ENCODE measurements around the gene RNU6-1. TPM values are rescaled to one million over a fixed set of nuclear protein-coding genes. Genes with fewer than 3 reads are reported as not detected.

RNU6-1 gene
- total RNA-seq, 1 experiment from 2014 or later: not detected

DNA sequence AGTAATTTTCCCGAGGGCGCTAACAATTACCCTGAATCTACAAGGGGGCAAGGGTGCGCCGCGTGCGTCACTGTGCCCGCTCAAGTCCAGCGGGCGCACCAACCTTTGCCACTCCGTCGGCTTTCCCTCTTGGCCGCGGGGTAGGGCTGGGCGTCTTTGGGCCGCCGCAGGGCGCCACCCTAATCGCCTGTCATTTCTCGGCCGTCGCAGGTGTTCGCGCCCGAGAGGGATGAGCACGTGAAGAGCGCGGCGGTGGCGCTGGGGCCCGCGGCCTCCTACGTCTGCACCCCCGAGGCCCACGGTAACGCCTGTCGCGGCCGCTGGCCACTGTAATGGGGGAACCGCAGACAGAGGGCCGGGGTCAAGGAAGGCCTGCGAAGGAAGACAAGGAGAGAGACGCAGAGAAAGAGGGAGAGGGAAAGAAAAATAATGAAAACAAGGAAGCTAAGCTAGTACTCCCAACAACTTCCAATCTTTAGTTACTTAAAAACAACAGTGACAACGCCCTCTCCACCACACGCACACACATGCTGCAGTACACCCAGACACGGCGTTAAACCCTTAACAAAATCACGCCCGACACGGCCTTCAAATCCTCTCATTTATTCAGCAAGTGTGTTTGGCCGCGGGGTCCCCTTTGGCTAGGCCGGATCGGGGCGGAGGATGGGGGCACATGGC lies 10.7 kb downstream of the RNU6-1 start:
- H3K27me3 Mint-ChIP-seq (ENCODE audit: insufficient read depth, unreplicated experiment): peaks cover 6% of the 10 kb centered on the region
- Histone ChIP-seq H3K27me3 (replicated peaks; ENCODE audit: control insufficient read depth, insufficient read depth, low read length) (no peaks in the 10 kb centered on the region), H3K4me3 (ENCODE audit: low read depth, low read length) (no peak overlapping the region), H3K36me3 (ENCODE audit: control insufficient read depth, insufficient read depth, low read length) (no peaks in the 10 kb centered on the region), H3K9me3 (no peaks in the 10 kb centered on the region), H3K4me1 (no peaks in the 10 kb centered on the region; the same call in 1 of the 2 replicates)
- BruUV-seq (replicated peaks): no TSS peak
- no peak for DNase-seq
- TF ChIP-seq, protein P1, sequence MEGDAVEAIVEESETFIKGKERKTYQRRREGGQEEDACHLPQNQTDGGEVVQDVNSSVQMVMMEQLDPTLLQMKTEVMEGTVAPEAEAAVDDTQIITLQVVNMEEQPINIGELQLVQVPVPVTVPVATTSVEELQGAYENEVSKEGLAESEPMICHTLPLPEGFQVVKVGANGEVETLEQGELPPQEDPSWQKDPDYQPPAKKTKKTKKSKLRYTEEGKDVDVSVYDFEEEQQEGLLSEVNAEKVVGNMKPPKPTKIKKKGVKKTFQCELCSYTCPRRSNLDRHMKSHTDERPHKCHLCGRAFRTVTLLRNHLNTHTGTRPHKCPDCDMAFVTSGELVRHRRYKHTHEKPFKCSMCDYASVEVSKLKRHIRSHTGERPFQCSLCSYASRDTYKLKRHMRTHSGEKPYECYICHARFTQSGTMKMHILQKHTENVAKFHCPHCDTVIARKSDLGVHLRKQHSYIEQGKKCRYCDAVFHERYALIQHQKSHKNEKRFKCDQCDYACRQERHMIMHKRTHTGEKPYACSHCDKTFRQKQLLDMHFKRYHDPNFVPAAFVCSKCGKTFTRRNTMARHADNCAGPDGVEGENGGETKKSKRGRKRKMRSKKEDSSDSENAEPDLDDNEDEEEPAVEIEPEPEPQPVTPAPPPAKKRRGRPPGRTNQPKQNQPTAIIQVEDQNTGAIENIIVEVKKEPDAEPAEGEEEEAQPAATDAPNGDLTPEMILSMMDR (IDR thresholded peaks at IDR 0.05; ENCODE audit: insufficient read depth in 1 of 2, low read depth in 1 of 2, low read length in 1 of 2, severe bottlenecking in 1 of 2, unreplicated experiment in 1 of 2): no peak
- H3K27ac Mint-ChIP-seq (ENCODE audit: unreplicated experiment): no peak overlapping the region
- peaks cover 4% of the 10 kb centered on the region for H3K4me1 Mint-ChIP-seq (ENCODE audit: low read depth, unreplicated experiment)
- ChIA-PET CTCF (interaction anchor here (0.6 kb wide), 1 partner anchor 386 kb away, joined by 3 read pairs; no protein-coding TSS in a partner anchor), POLR2A (no interaction called here)
- intact Hi-C loops (cut with micrococcal nuclease; ENCODE audit: unreplicated experiment): no loop called here
- H3K4me3 Mint-ChIP-seq (ENCODE audit: unreplicated experiment): no peak overlapping the region
- H3K9me3 Mint-ChIP-seq (ENCODE audit: unreplicated experiment): no peaks in the 10 kb centered on the region
- H3K36me3 Mint-ChIP-seq (ENCODE audit: insufficient read depth, unreplicated experiment): no peaks in the 10 kb centered on the region

DNA sequence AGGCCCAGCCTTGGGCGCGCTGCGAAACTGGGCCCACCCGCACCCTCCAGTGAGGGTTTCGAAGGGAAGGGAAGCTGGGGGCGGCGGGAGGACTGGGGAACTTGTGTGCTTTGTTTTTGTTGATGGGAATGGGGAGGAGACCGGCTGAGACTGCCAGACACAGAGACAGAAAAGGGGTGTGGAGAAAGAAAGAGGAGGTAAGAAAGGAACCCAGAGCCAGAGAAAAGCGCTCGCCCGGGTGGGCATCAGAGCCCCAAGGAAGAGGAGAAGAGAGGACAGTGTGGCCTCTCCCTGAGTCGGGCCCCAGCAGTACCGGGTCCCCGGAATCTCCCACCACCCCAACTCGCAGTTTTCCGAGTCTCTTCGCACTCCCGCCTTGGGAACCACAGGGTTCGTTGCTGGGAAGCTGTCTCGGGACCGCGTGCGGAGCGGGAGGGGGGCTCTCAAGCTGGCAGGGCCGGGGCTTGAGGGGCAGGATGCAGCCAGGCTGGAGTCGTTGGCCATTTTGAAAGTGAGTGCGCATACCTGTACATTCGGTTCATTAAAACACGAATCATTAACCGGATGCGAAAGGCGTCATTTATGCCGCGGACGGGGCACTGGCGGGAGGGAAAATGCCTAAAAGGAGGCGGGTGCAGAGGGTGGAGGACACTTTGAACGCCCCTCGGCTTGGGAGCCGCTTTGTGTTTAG lies 11.4 kb downstream of the RNU6-1 start:
- BruUV-seq (replicated peaks): no TSS peak
- Mint-ChIP-seq H3K27ac (ENCODE audit: unreplicated experiment) (no peak overlapping the region), H3K4me3 (ENCODE audit: unreplicated experiment) (no peak overlapping the region), H3K9me3 (ENCODE audit: unreplicated experiment) (no peaks in the 10 kb centered on the region), H3K36me3 (ENCODE audit: insufficient read depth, unreplicated experiment) (no peaks in the 10 kb centered on the region), H3K27me3 (ENCODE audit: insufficient read depth, unreplicated experiment) (peaks cover 13% of the 10 kb centered on the region), H3K4me1 (ENCODE audit: low read depth, unreplicated experiment) (peaks cover 11% of the 10 kb centered on the region)
- POLR2A ChIA-PET: no interaction called here
- CTCF ChIA-PET: no interaction called here
- H3K4me1 ChIP-seq: no peaks in the 10 kb centered on the region; the same call in 1 of the 2 replicates
- no peaks in the 10 kb centered on the region for H3K36me3 ChIP-seq (ENCODE audit: control insufficient read depth, insufficient read depth, low read length)
- no peak overlapping the region for H3K4me3 ChIP-seq (ENCODE audit: low read depth, low read length)
- intact Hi-C loops (cut with micrococcal nuclease; ENCODE audit: unreplicated experiment): no loop called here
- no peak for DNase-seq
- H3K27me3 ChIP-seq (replicated peaks; ENCODE audit: control insufficient read depth, insufficient read depth, low read length): no peaks in the 10 kb centered on the region
- no peaks in the 10 kb centered on the region for H3K9me3 ChIP-seq
- TF ChIP-seq, protein P1 (IDR thresholded peaks at IDR 0.05; ENCODE audit: insufficient read depth in 1 of 2, low read depth in 1 of 2, low read length in 1 of 2, severe bottlenecking in 1 of 2, unreplicated experiment in 1 of 2): no peak

DNA sequence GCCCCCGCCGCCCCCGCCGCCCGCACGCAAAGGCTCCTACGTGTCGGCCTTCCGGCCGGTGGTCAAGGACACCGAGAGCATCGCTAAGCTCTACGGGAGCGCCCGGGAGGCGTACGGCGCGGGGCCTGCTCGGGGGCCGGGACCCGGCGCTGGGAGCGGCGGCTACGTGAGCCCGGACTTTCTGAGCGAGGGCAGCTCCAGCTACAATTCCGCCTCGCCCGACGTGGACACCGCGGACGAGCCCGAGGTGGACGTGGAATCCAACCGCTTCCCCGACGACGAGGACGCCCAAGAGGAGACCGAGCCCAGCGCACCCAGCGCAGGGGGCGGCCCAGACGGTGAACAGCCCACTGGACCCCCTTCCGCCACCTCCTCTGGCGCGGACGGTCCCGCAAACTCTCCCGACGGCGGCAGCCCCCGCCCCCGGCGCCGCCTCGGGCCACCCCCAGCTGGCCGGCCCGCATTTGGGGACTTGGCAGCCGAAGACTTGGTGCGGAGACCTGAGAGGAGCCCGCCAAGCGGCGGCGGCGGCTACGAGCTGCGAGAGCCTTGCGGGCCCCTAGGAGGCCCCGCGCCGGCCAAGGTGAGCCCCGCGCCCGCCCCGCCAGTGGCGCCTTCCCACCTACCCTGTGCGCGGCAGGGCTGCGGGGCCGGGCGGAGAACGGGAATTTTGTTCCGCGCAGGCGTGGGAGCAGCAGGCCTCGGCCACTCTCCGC lies 12.1 kb downstream of the RNU6-1 start:
- Histone ChIP-seq H3K9me3 (no peaks in the 10 kb centered on the region), H3K36me3 (ENCODE audit: control insufficient read depth, insufficient read depth, low read length) (no peaks in the 10 kb centered on the region), H3K4me3 (ENCODE audit: low read depth, low read length) (no peak overlapping the region), H3K4me1 (no peaks in the 10 kb centered on the region; the same call in 1 of the 2 replicates), H3K27me3 (replicated peaks; ENCODE audit: control insufficient read depth, insufficient read depth, low read length) (no peaks in the 10 kb centered on the region)
- ChIA-PET POLR2A (no interaction called here), CTCF (no interaction called here)
- DNase-seq: no peak
- peaks cover 12% of the 10 kb centered on the region for H3K4me1 Mint-ChIP-seq (ENCODE audit: low read depth, unreplicated experiment)
- TF ChIP-seq, protein P1 (IDR thresholded peaks at IDR 0.05; ENCODE audit: insufficient read depth in 1 of 2, low read depth in 1 of 2, low read length in 1 of 2, severe bottlenecking in 1 of 2, unreplicated experiment in 1 of 2): no peak
- no peak overlapping the region for H3K27ac Mint-ChIP-seq (ENCODE audit: unreplicated experiment)
- no peaks in the 10 kb centered on the region for H3K9me3 Mint-ChIP-seq (ENCODE audit: unreplicated experiment)
- no TSS peak for BruUV-seq (replicated peaks)
- H3K27me3 Mint-ChIP-seq (ENCODE audit: insufficient read depth, unreplicated experiment): peaks cover 13% of the 10 kb centered on the region
- H3K36me3 Mint-ChIP-seq (ENCODE audit: insufficient read depth, unreplicated experiment): no peaks in the 10 kb centered on the region
- no peak overlapping the region for H3K4me3 Mint-ChIP-seq (ENCODE audit: unreplicated experiment)
- intact Hi-C loops (cut with micrococcal nuclease; ENCODE audit: unreplicated experiment): no loop called here
